HCT116 (cell line): ENCODE results near the gene KDM1B. TPM values are rescaled to one million over a fixed set of nuclear protein-coding genes. Genes with fewer than 3 reads are reported as not detected.

Experiments
- ATAC-seq: fragments of 200-7000 bp; cut with Tn5 transposase; 2 replicates; pipeline ENCODE4 v1.9.1; 2020; ENCODE audit warnings: mild to moderate bottlenecking, moderate library complexity
- BruUV-seq: library from RNA; stranded (reverse); fragments of 400-500 nt; replicated peaks from 2 replicates; lab custom pipeline; 2021; lab: Mats Ljungman, UMichigan
- CTCF ChIA-PET: fragments of 300-600 bp; sonication (Branson Sonifier 250); formaldehyde crosslinking; loops from one replicate; lab custom pipeline; 2021; ENCODE audit warnings: antibody characterized with exemption; lab: Charles Lee
- POLR2A ChIA-PET: fragments of 300-600, 350-600 bp; sonication (Branson Sonifier 250); formaldehyde crosslinking; loops from one replicate; lab custom pipeline; 2021; ENCODE audit warnings: antibody characterized with exemption; lab: Charles Lee
- RAD21 ChIA-PET, 2 experiments: fragments of 300-600 bp; sonication (Branson Sonifier 250); formaldehyde crosslinking; loops; one replicate each; lab custom pipeline; 2023; ENCODE audit warnings: low total read pairs in 2 of 2; ENCODE audit not compliant: uncharacterized antibody in 2 of 2, unreplicated experiment in 2 of 2, low non-redundant PET in 1 of 2; lab: Charles Lee
- DNase-seq: peaks from one replicate; pipeline ENCODE4 v3.0.0-alpha.2; 2010; ENCODE audit warnings: low read depth, low spot score
- H2AFZ ChIP-seq: fragments of 200-600 bp; shearing (Covaris generic), sonication (generic); 2 replicates; pipeline ENCODE4 v1.6.1; 2017; ENCODE audit warnings: low read depth, mixed run types, mixed read lengths, antibody characterized with exemption, low read length; ENCODE audit not compliant: poor library complexity, severe bottlenecking
- H3K27ac ChIP-seq: 2 replicates; pipeline ENCODE4 v1.5.1; 2012; ENCODE audit warnings: low read depth, low read length
- H3K27me3 ChIP-seq: fragments of 200-600 bp; sonication (generic); 2 replicates; pipeline ENCODE4 v1.6.1; 2016; ENCODE audit warnings: mixed run types, low read length, mixed read lengths; ENCODE audit not compliant: insufficient read depth
- H3K36me3 ChIP-seq, 2 experiments: fragments of 200-500 bp in 1 of 2; fragments of 200-600 bp in 1 of 2; sonication (Bioruptor generic) in 1 of 2; sonication (generic) in 1 of 2; 2 replicates each; pipeline versions ENCODE4 v1.5.1 to v1.6.1; 2014 to 2016; ENCODE audit warnings: low read length in 2 of 2, inconsistent platforms in 1 of 2, mixed read lengths in 1 of 2, mixed run types in 1 of 2; ENCODE audit not compliant: insufficient read depth in 2 of 2, control insufficient read depth in 1 of 2
- H3K4me1 ChIP-seq, 2 experiments: fragments of 200-600 bp in 1 of 2; sonication (generic) in 1 of 2; 2 replicates each; pipeline versions ENCODE4 v1.5.1 to v1.6.1; 2012 to 2017; ENCODE audit warnings: low read length in 2 of 2, inconsistent platforms in 1 of 2, mild to moderate bottlenecking in 1 of 2, mixed read lengths in 1 of 2, mixed run types in 1 of 2, moderate library complexity in 1 of 2; ENCODE audit not compliant: insufficient read depth in 2 of 2, control insufficient read depth in 1 of 2
- H3K4me2 ChIP-seq: fragments of 200-600 bp; sonication (generic); 2 replicates; pipeline ENCODE4 v1.6.1; 2017; ENCODE audit warnings: mixed run types, low read length, mixed read lengths
- H3K4me3 ChIP-seq, 2 experiments: fragments of 200-600 bp in 1 of 2; sonication (generic) in 1 of 2; replicated peaks in 1 of 2; 2 replicates each; pipeline ENCODE4 v1.5.1; 2011 to 2016; ENCODE audit warnings: low read length in 2 of 2, control low read depth in 1 of 2, low read depth in 1 of 2, mild to moderate bottlenecking in 1 of 2, mixed read lengths in 1 of 2, mixed run types in 1 of 2
- H3K79me2 ChIP-seq: fragments of 200-600 bp; sonication (generic); 2 replicates; pipeline ENCODE4 v1.6.1; 2017; ENCODE audit warnings: mild to moderate bottlenecking, mixed run types, low read length, moderate library complexity, mixed read lengths; ENCODE audit not compliant: insufficient read depth
- H3K9ac ChIP-seq: fragments of 200-600 bp; sonication (generic); 2 replicates; pipeline ENCODE4 v1.6.1; 2016; ENCODE audit warnings: low read length, mixed read lengths
- H3K9me2 ChIP-seq: fragments of 200-600 bp; sonication (generic), shearing (Covaris generic); 2 replicates; pipeline ENCODE4 v1.6.1; 2017; ENCODE audit warnings: mixed run types, mild to moderate bottlenecking, moderate library complexity; ENCODE audit not compliant: insufficient read depth
- H3K9me3 ChIP-seq, 2 experiments: fragments of 200-500 bp in 1 of 2; fragments of 200-600 bp in 1 of 2; sonication (Bioruptor generic) in 1 of 2; sonication (generic) in 1 of 2; 2 replicates each; pipeline ENCODE4 v1.6.1; 2014 to 2017; ENCODE audit warnings: low read length in 2 of 2, mixed read lengths in 2 of 2, inconsistent platforms in 1 of 2, low read depth in 1 of 2, mild to moderate bottlenecking in 1 of 2, mixed run types in 1 of 2, moderate library complexity in 1 of 2; ENCODE audit not compliant: control insufficient read depth in 1 of 2, insufficient read depth in 1 of 2
- H4K20me1 ChIP-seq: fragments of 200-600 bp; sonication (generic), shearing (Covaris generic); 2 replicates; pipeline ENCODE4 v1.6.1; 2017; ENCODE audit warnings: mixed run types, mild to moderate bottlenecking, moderate library complexity; ENCODE audit not compliant: insufficient read depth
- CBX3 ChIP-seq: IDR thresholded peaks from 2 replicates; pipeline ENCODE4 v1.6.1; 2012; ENCODE audit warnings: low read depth
- CEBPB ChIP-seq: IDR thresholded peaks from 2 replicates; pipeline ENCODE4 v1.6.1; 2012; ENCODE audit warnings: low read depth
- EGR1 ChIP-seq: IDR thresholded peaks from 2 replicates; pipeline ENCODE4 v1.6.1; 2012; ENCODE audit warnings: low read depth
- ELF1 ChIP-seq: IDR thresholded peaks from 2 replicates; pipeline ENCODE4 v1.6.1; 2012; ENCODE audit warnings: low read depth, borderline replicate concordance
- EZH2 ChIP-seq: fragments of 200-600 bp; sonication (generic); IDR thresholded peaks from 2 replicates; pipeline ENCODE4 v1.6.1; 2017; ENCODE audit warnings: antibody characterized with exemption, mixed run types
- EZH2phosphoT487 ChIP-seq: fragments of 200-600 bp; IDR thresholded peaks from 2 replicates; pipeline ENCODE4 v1.6.1; 2018; ENCODE audit warnings: antibody characterized with exemption, borderline replicate concordance
- FOSL1 ChIP-seq: IDR thresholded peaks from 2 replicates; pipeline ENCODE4 v1.6.1; 2012; ENCODE audit warnings: low read depth
- POLR2A ChIP-seq: IDR thresholded peaks from 2 replicates; pipeline ENCODE4 v1.7.0; 2011; ENCODE audit warnings: borderline replicate concordance; ENCODE audit not compliant: insufficient read depth, insufficient read length; ENCODE audit errors: extremely low read depth
- SIN3A ChIP-seq: IDR thresholded peaks from 2 replicates; pipeline ENCODE4 v1.6.1; 2012; ENCODE audit warnings: low read depth
- SP1 ChIP-seq: IDR thresholded peaks from 2 replicates; pipeline ENCODE4 v1.6.1; 2012; ENCODE audit warnings: low read depth
- SRF ChIP-seq: IDR thresholded peaks from 2 replicates; pipeline ENCODE4 v1.6.1; 2012; ENCODE audit warnings: low read depth
- YY1 ChIP-seq: IDR thresholded peaks from 2 replicates; pipeline ENCODE4 v1.6.1; 2011; ENCODE audit warnings: low read length, low read depth, moderate library complexity, mild to moderate bottlenecking; ENCODE audit not compliant: insufficient replicate concordance; ENCODE audit errors: extremely low read depth
- ZFX ChIP-seq: fragments of 450-650 bp; IDR thresholded peaks from 2 replicates; pipeline ENCODE4 v1.6.1; 2017
- intact Hi-C: fragments of 100-400 bp; cut with micrococcal nuclease; formaldehyde crosslinking; loops from 2 replicates; pipeline ENCODE4 v1.10.0; 2022
- total RNA-seq: library from RNA; stranded (reverse); gene quantifications from one replicate; pipeline ENCODE4 v1.2.1, GENCODE V29; 2021; ENCODE audit not compliant: unreplicated experiment
- TF ChIP-seq, protein P1 (sequence below): IDR thresholded peaks from 2 replicates; pipeline ENCODE4 v1.6.1; 2011; ENCODE audit warnings: mild to moderate bottlenecking, low read length, moderate library complexity; ENCODE audit not compliant: insufficient replicate concordance; ENCODE audit errors: extremely low read depth
- TF ChIP-seq, protein P2 (sequence below), 3 experiments: fragments of 200-600 bp in 1 of 3; sonication (generic) in 1 of 3; IDR thresholded peaks in 2 of 3; conservative IDR thresholded peaks in 1 of 3; 2 replicates each; pipeline ENCODE4 v1.5.1; 2012 to 2017; ENCODE audit warnings: low read depth in 2 of 3, low read length in 2 of 3, antibody characterized with exemption in 1 of 3, borderline replicate concordance in 1 of 3, control low read depth in 1 of 3, mild to moderate bottlenecking in 1 of 3, mixed read lengths in 1 of 3, mixed run types in 1 of 3, moderate library complexity in 1 of 3; ENCODE audit not compliant: insufficient read depth in 1 of 3
- TF ChIP-seq, protein P3 (sequence below): IDR thresholded peaks from 2 replicates; pipeline ENCODE4 v1.6.1; 2012

The KDM1B gene
- total RNA-seq, 1 experiment from 2014 or later: 24.5 TPM

DNA sequence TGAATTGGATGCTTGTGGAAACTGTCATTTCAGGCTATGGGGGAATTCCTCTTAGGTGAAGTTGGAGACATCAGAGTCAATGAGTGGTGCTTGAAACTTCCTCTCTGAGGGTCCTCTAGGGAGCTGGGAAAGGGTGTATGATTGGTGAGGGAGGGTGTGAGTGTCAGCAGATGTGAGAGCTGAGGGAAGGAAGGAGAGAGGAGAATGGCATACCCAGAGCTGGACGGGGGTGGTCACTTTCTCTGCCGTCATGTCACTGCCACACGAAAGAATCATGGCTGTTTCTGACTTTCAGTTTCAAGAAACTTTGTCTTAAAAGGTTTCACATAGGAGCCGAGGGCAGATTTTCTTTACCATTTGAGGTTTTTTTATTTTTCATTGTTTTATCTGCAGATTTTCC, 58.8 kb downstream of the KDM1B start:
- no peak overlapping the region for H3K4me3 ChIP-seq
- no peak overlapping the region for H3K9ac ChIP-seq
- POLR2A ChIA-PET: no interaction called here
- no peak overlapping the region for H3K27ac ChIP-seq
- no peaks in the 10 kb centered on the region for H3K9me2 ChIP-seq
- no peaks in the 10 kb centered on the region for H3K79me2 ChIP-seq
- ATAC-seq (no peak), DNase-seq (no peak)
- H2AFZ ChIP-seq: no peak overlapping the region
- no peak overlapping the region for H3K4me2 ChIP-seq
- intact Hi-C loops: no loop called here
- no peaks in the 10 kb centered on the region for H3K27me3 ChIP-seq
- no TSS peak for BruUV-seq
- H3K36me3 ChIP-seq: no peaks in the 10 kb centered on the region
- no peaks in the 10 kb centered on the region for H3K9me3 ChIP-seq
- CTCF ChIA-PET: no interaction called here
- peaks cover 0 to 2% of the 10 kb centered on the region in 2 experiments; a peak in 1 of 4 replicates for H3K4me1 ChIP-seq
- RAD21 ChIA-PET: no interaction called here
- no peaks in the 10 kb centered on the region for H4K20me1 ChIP-seq
- TF ChIP-seq SP1 (no peak), EZH2 (no peak), EGR1 (no peak)

DNA sequence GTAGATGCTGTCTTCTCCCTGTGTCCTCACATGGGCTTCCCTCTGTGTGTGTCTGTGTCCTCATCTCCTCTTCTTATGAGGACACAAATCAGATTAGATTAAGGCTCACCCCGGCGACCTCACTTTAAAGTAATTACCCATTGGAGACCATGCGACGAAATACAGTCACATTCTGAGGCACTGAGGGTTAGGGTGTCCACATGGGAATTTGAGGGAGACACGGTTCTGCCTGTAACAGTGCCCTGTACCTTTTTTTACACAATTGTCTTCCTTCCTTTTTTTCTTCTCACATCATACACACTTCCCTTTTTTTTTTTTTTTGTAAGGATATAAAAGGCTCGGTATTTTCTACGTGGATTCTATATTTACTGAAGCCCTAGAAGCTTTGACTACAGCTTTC, 60.2 kb downstream of the KDM1B start:
- POLR2A ChIA-PET: no interaction called here
- no peak overlapping the region for H3K9ac ChIP-seq
- ATAC-seq: no peak
- no peak overlapping the region for H3K27ac ChIP-seq
- BruUV-seq: no TSS peak
- no peak overlapping the region for H2AFZ ChIP-seq
- peaks cover 0 to 2% of the 10 kb centered on the region in 2 experiments; a peak in 1 of 4 replicates for H3K4me1 ChIP-seq
- H3K9me3 ChIP-seq: no peaks in the 10 kb centered on the region
- intact Hi-C loops: no loop called here
- RAD21 ChIA-PET: no interaction called here
- no peaks in the 10 kb centered on the region for H4K20me1 ChIP-seq
- DNase-seq: no peak
- no peaks in the 10 kb centered on the region for H3K79me2 ChIP-seq
- H3K36me3 ChIP-seq: no peaks in the 10 kb centered on the region
- H3K27me3 ChIP-seq: no peaks in the 10 kb centered on the region
- no peaks in the 10 kb centered on the region for H3K9me2 ChIP-seq
- H3K4me2 ChIP-seq: no peak overlapping the region
- H3K4me3 ChIP-seq: no peak overlapping the region
- CTCF ChIA-PET: no interaction called here
- TF ChIP-seq CBX3 (no peak), SIN3A (no peak), ZFX (no peak), CEBPB (no peak), POLR2A (no peak), EZH2 (no peak), ELF1 (no peak), FOSL1 (no peak), SRF (no peak), SP1 (no peak), EZH2phosphoT487 (no peak), YY1 (no peak)
- TF ChIP-seq, protein P1, sequence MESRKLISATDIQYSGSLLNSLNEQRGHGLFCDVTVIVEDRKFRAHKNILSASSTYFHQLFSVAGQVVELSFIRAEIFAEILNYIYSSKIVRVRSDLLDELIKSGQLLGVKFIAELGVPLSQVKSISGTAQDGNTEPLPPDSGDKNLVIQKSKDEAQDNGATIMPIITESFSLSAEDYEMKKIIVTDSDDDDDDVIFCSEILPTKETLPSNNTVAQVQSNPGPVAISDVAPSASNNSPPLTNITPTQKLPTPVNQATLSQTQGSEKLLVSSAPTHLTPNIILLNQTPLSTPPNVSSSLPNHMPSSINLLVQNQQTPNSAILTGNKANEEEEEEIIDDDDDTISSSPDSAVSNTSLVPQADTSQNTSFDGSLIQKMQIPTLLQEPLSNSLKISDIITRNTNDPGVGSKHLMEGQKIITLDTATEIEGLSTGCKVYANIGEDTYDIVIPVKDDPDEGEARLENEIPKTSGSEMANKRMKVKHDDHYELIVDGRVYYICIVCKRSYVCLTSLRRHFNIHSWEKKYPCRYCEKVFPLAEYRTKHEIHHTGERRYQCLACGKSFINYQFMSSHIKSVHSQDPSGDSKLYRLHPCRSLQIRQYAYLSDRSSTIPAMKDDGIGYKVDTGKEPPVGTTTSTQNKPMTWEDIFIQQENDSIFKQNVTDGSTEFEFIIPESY: no peak
- TF ChIP-seq, protein P2, sequence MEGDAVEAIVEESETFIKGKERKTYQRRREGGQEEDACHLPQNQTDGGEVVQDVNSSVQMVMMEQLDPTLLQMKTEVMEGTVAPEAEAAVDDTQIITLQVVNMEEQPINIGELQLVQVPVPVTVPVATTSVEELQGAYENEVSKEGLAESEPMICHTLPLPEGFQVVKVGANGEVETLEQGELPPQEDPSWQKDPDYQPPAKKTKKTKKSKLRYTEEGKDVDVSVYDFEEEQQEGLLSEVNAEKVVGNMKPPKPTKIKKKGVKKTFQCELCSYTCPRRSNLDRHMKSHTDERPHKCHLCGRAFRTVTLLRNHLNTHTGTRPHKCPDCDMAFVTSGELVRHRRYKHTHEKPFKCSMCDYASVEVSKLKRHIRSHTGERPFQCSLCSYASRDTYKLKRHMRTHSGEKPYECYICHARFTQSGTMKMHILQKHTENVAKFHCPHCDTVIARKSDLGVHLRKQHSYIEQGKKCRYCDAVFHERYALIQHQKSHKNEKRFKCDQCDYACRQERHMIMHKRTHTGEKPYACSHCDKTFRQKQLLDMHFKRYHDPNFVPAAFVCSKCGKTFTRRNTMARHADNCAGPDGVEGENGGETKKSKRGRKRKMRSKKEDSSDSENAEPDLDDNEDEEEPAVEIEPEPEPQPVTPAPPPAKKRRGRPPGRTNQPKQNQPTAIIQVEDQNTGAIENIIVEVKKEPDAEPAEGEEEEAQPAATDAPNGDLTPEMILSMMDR (IDR thresholded peaks at IDR 0.05 in 2 of 3, conservative IDR thresholded peaks at IDR 0.05 in 1 of 3; ENCODE audit: borderline replicate concordance in 1 of 3, insufficient read depth in 1 of 3, low read depth in 2 of 3, low read length in 2 of 3): no peak
- TF ChIP-seq, protein P3, sequence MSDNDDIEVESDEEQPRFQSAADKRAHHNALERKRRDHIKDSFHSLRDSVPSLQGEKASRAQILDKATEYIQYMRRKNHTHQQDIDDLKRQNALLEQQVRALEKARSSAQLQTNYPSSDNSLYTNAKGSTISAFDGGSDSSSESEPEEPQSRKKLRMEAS: no peak
